ENCODE data around the gene NR2F6.

- TF ChIP-seq EZH2 (IDR thresholded peaks at IDR 0.05) (no peak), POLR2AphosphoS5 (IDR thresholded peaks at IDR 0.05; ENCODE audit: borderline replicate concordance, low read depth, low read length) (no peak)
These were observed 5.5 kb downstream of the NR2F6 start for GRCh38 chr19:17240062-17240752.

Data from SK-N-MC (cell line).